Smooth muscle cell (in vitro differentiated cells): ENCODE data around the gene CDK14. TPM values are rescaled to one million over a fixed set of nuclear protein-coding genes. Genes with fewer than 3 reads are reported as not detected.

Experiments used
- DNase-seq: peaks from one replicate; lab custom pipeline; 2025; ENCODE audit not compliant: unreplicated experiment; lab: John Stamatoyannopoulos, UW
- H2AFZ ChIP-seq: fragments of 200-600 bp; sonication (generic); 2 replicates; pipeline ENCODE4 v1.6.0; 2016; ENCODE audit warnings: antibody characterized with exemption, low read depth, mild to moderate bottlenecking
- H3F3A ChIP-seq: fragments of 200-600 bp; sonication (generic); 2 replicates; pipeline ENCODE4 v1.6.0; 2017; ENCODE audit warnings: antibody characterized with exemption, low read depth
- H3K27ac ChIP-seq: fragments of 200-600 bp; sonication (generic); 2 replicates; pipeline ENCODE4 v1.5.1; 2016; ENCODE audit warnings: low read depth, mild to moderate bottlenecking
- H3K27me3 ChIP-seq: fragments of 200-600 bp; sonication (generic); 2 replicates; pipeline ENCODE4 v1.6.1; 2016; ENCODE audit warnings: low read depth, mild to moderate bottlenecking
- H3K36me3 ChIP-seq: fragments of 200-600 bp; sonication (generic); 2 replicates; pipeline ENCODE4 v1.5.1; 2016; ENCODE audit warnings: low read depth
- H3K4me1 ChIP-seq: fragments of 200-600 bp; sonication (generic); 2 replicates; pipeline ENCODE4 v1.5.1; 2016; ENCODE audit warnings: low read depth
- H3K4me2 ChIP-seq: fragments of 200-600 bp; sonication (generic); 2 replicates; pipeline ENCODE4 v1.6.0; 2016; ENCODE audit warnings: mild to moderate bottlenecking
- H3K4me3 ChIP-seq: fragments of 200-600 bp; sonication (generic); 2 replicates; pipeline ENCODE4 v1.5.1; 2016; ENCODE audit warnings: mild to moderate bottlenecking
- H3K79me2 ChIP-seq: fragments of 200-600 bp; sonication (generic); 2 replicates; pipeline ENCODE4 v1.6.0; 2016; ENCODE audit warnings: low read depth, mild to moderate bottlenecking
- H3K9ac ChIP-seq: fragments of 200-600 bp; sonication (generic); 2 replicates; pipeline ENCODE4 v1.6.0; 2016; ENCODE audit warnings: low read depth
- H3K9me3 ChIP-seq: fragments of 200-600 bp; sonication (generic); replicated peaks from 2 replicates; pipeline ENCODE4 v1.5.1; 2016; ENCODE audit warnings: low read depth
- H4K20me1 ChIP-seq: fragments of 200-600 bp; sonication (generic); 2 replicates; pipeline ENCODE4 v1.6.0; 2016; ENCODE audit warnings: low read depth
- CTCF ChIP-seq: fragments of 200-600 bp; sonication (generic); IDR thresholded peaks from 2 replicates; pipeline ENCODE4 v1.5.1; 2017; ENCODE audit warnings: borderline replicate concordance, mild to moderate bottlenecking, antibody characterized with exemption; ENCODE audit not compliant: insufficient read depth, poor library complexity, severe bottlenecking
- WGBS: methylation state at CpG from one replicate; pipeline ENCODE4 v1.1.7; 2016; ENCODE audit warnings: low lambda C conversion rate; 5-methylcytosine and 5-hydroxymethylcytosine counted together
- polyA plus RNA-seq: library from polyadenylated mRNA; unstranded; fragments of >200 nt; fragmentation: Nextera tagmentation; extraction: Ambion mirVana; gene quantifications from 2 replicates; pipeline ENCODE4 v1.2.1, GENCODE V29; 2016
- total RNA-seq: library from RNA; depleted of rRNA; stranded (reverse); fragments of >200 nt; gene quantifications from 2 replicates; pipeline ENCODE4 v1.2.3, GENCODE V29; 2014

Gene CDK14
- total and polyA plus RNA-seq, 2 experiments from 2014 or later: 4.1 to 5.3 TPM

GRCh38 chr7:90824386-90825307, 228.5 kb downstream of the CDK14 start:
- H3K27me3 ChIP-seq: no peaks in the 10 kb centered on the region
- TF ChIP-seq CTCF: no peak
- H3K79me2 ChIP-seq: no peaks in the 10 kb centered on the region
- DNase-seq: no peak
- peak overlapping the region; percentile 56 for H3K27ac ChIP-seq
- no peaks in the 10 kb centered on the region for H3K9me3 ChIP-seq
- H3K4me2 ChIP-seq: no peak overlapping the region
- H3K36me3 ChIP-seq: peaks cover 4% of the 10 kb centered on the region
- H3K4me1 ChIP-seq: no peaks in the 10 kb centered on the region
- H3K4me3 ChIP-seq: no peak overlapping the region
- H2AFZ ChIP-seq: no peak overlapping the region
- no peaks in the 10 kb centered on the region for H3F3A ChIP-seq
- no peak overlapping the region for H3K9ac ChIP-seq
- H4K20me1 ChIP-seq: no peaks in the 10 kb centered on the region
- WGBS: 67% methylated on average over 5 of the region's 5 CpGs

DNA sequence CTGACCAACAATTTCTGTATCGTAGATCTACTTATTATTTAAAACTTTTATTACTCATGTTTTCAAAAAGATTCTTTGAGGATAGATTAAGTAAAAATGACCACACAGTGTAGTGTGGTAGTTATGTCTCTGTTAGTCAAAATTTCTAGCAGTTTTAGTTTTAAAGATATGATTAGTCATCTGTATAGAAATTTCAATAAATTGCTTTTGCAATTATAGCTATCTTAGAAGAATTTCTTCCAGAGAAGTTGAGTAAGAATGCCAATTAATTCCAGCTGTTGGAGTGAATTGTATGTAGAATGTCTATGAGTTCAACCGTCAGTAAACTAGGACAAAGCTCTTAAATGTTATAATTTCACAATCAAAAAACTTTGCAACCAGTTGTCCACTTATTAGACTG, 229.7 kb downstream of the CDK14 start:
- no peaks in the 10 kb centered on the region for H3K4me1 ChIP-seq
- no peak for TF ChIP-seq CTCF
- H3K79me2 ChIP-seq: no peaks in the 10 kb centered on the region
- 61% methylated on average over 2 of the region's 2 CpGs for WGBS
- peak overlapping the region; percentile 18 for H3K4me2 ChIP-seq
- no peaks in the 10 kb centered on the region for H3K9me3 ChIP-seq
- no peaks in the 10 kb centered on the region for H4K20me1 ChIP-seq
- H3K36me3 ChIP-seq: peaks cover 4% of the 10 kb centered on the region
- H3K27me3 ChIP-seq: no peaks in the 10 kb centered on the region
- H3K9ac ChIP-seq: no peak overlapping the region
- H2AFZ ChIP-seq: no peak overlapping the region
- peak overlapping the region; percentile 56 for H3K27ac ChIP-seq
- DNase-seq: no peak
- no peak overlapping the region for H3K4me3 ChIP-seq
- H3F3A ChIP-seq: no peaks in the 10 kb centered on the region

GRCh38 chr7:90828601-90829000, 232.5 kb downstream of the CDK14 start:
- DNase-seq: no peak
- Histone ChIP-seq H3K4me1 (no peaks in the 10 kb centered on the region), H3K9ac (no peak overlapping the region), H3F3A (no peaks in the 10 kb centered on the region), H3K27ac (no peak overlapping the region), H3K9me3 (no peaks in the 10 kb centered on the region), H2AFZ (no peak overlapping the region), H3K4me2 (no peak overlapping the region), H3K4me3 (no peak overlapping the region), H3K27me3 (no peaks in the 10 kb centered on the region), H3K79me2 (no peaks in the 10 kb centered on the region), H3K36me3 (peaks cover 4% of the 10 kb centered on the region), H4K20me1 (no peaks in the 10 kb centered on the region)
- TF ChIP-seq CTCF: no peak
- WGBS: 89% methylated on average over 3 of the region's 3 CpGs
